Right atrium auricular region (tissue), 2 donors: ENCODE measurements around the gene KMT2B. TPM values are rescaled to one million over a fixed set of nuclear protein-coding genes. Genes with fewer than 3 reads are reported as not detected.

Source experiments
- DNase-seq: peaks from one replicate; pipeline ENCODE4 v3.0.0-alpha.2; 2019; ENCODE audit warnings: low spot score
- H3K27ac ChIP-seq, 2 donors: fragments of 200-600 bp; sonication (generic); 1 replicate in 1 of 2; 2 replicates in 1 of 2; pipeline ENCODE4 v1.5.1; 2016 to 2019
- H3K27me3 ChIP-seq, 2 donors: fragments of 200-600 bp; sonication (generic); one replicate each; pipeline versions ENCODE4 v1.5.1 to v1.6.0; 2017 to 2019
- H3K36me3 ChIP-seq: fragments of 200-600 bp; sonication (generic); one replicate; pipeline ENCODE4 v1.5.1; 2016
- H3K4me1 ChIP-seq, 2 donors: fragments of 200-600 bp; sonication (generic); one replicate each; pipeline versions ENCODE4 v1.5.1 to v1.6.0; 2017 to 2019
- H3K4me3 ChIP-seq, 2 donors: fragments of 200-600 bp; sonication (generic); 1 replicate in 1 of 2; 2 replicates in 1 of 2; pipeline ENCODE4 v1.5.1; 2017 to 2019; ENCODE audit warnings: mild to moderate bottlenecking in 1 of 2, moderate library complexity in 1 of 2
- H3K9me3 ChIP-seq, 2 donors: fragments of 200-600 bp; sonication (generic); one replicate each; pipeline ENCODE4 v1.5.1; 2019
- CTCF ChIP-seq, 2 donors: fragments of 200-600 bp; sonication (generic); IDR thresholded peaks; one replicate each; pipeline ENCODE4 v1.5.1; 2019; ENCODE audit warnings: antibody characterized with exemption in 2 of 2
- total RNA-seq, 2 donors: library from RNA; depleted of rRNA; stranded (reverse); fragments of >200 nt; gene quantifications; one replicate each; pipeline ENCODE4 v1.1.0, GENCODE V29; 2016

The KMT2B gene
- total RNA-seq, 2 donors from 2014 or later, result 11.9 to 12.9 TPM

GRCh38 chr19:35785339-35785627, 67.5 kb downstream of the KMT2B start:
- H3K27ac ChIP-seq, result no peak overlapping the region
- H3K4me3 ChIP-seq, result no peak overlapping the region
- no peak for DNase-seq
- no peak for TF ChIP-seq CTCF (IDR thresholded peaks at IDR 0.05)
- peaks cover 8% of the 10 kb centered on the region for H3K36me3 ChIP-seq
- no peaks in the 10 kb centered on the region for H3K27me3 ChIP-seq
- no peaks in the 10 kb centered on the region for H3K4me1 ChIP-seq
- no peaks in the 10 kb centered on the region for H3K9me3 ChIP-seq

- no peaks in the 10 kb centered on the region for H3K36me3 ChIP-seq
- H3K4me3 ChIP-seq, result no peak overlapping the region
- H3K27ac ChIP-seq, result no peak overlapping the region
- no peaks in the 10 kb centered on the region for H3K9me3 ChIP-seq
- no peaks in the 10 kb centered on the region for H3K4me1 ChIP-seq
- DNase-seq, result no peak
- H3K27me3 ChIP-seq, result no peaks in the 10 kb centered on the region
- TF ChIP-seq CTCF (IDR thresholded peaks at IDR 0.05), result no peak
These were observed 68.7 kb downstream of the KMT2B start for GRCh38 chr19:35786299-35787160.

GRCh38 chr19:35787227-35787799, 69.5 kb downstream of the KMT2B start:
- no peaks in the 10 kb centered on the region for H3K4me1 ChIP-seq
- no peak overlapping the region for H3K4me3 ChIP-seq
- TF ChIP-seq CTCF (IDR thresholded peaks at IDR 0.05), result no peak
- no peaks in the 10 kb centered on the region for H3K9me3 ChIP-seq
- H3K36me3 ChIP-seq, result no peaks in the 10 kb centered on the region
- H3K27me3 ChIP-seq, result no peaks in the 10 kb centered on the region
- no peak overlapping the region for H3K27ac ChIP-seq
- no peak for DNase-seq

Other genes starting within 250 kb of the KMT2B start
- not detected for gene KRTDAP, start 227.5 kb upstream of the KMT2B start, total RNA-seq
- gene DMKN, start 204.4 kb upstream of the KMT2B start, total RNA-seq, result 10 to 100 TPM in 1 of 2 donors, 1 to 10 TPM in 1; 6.9 to 52.4 TPM
- not detected for gene SBSN, start 189.7 kb upstream of the KMT2B start, total RNA-seq
- gene GAPDHS, start 184.5 kb upstream of the KMT2B start, total RNA-seq, result not detected
- 100 to 1,000 TPM in 1 of 2 donors, 10 to 100 TPM in 1; 93.3 to 106 TPM for gene TMEM147, start 172.4 kb upstream of the KMT2B start, total RNA-seq
- not detected for gene ATP4A, start 154.3 kb upstream of the KMT2B start, total RNA-seq
- gene PMIS2, start 131.8 kb upstream of the KMT2B start, total RNA-seq, result not detected
- 1 to 10 TPM; 2.2 to 3.9 TPM for gene HAUS5, start 105.3 kb upstream of the KMT2B start, total RNA-seq
- 10 to 100 TPM; 40.4 to 52.4 TPM for gene RBM42, start 89.0 kb upstream of the KMT2B start, total RNA-seq
- 1 to 10 TPM in 1 of 2 donors, not detected in 1; 1.2 TPM for gene ETV2, start 76.3 kb upstream of the KMT2B start, total RNA-seq
- gene COX6B1, start 69.7 kb upstream of the KMT2B start, total RNA-seq, result 1,000 to 10,000 TPM; 1,397 to 1,663 TPM
- not detected for gene UPK1A, start 51.5 kb upstream of the KMT2B start, total RNA-seq
- gene ZBTB32, start 13.4 kb upstream of the KMT2B start, total RNA-seq, result not detected
- gene IGFLR1, start 24.4 kb downstream of the KMT2B start, total RNA-seq, result 1 to 10 TPM; 1.8 to 6.4 TPM
- gene U2AF1L4, start 27.4 kb downstream of the KMT2B start, total RNA-seq, result 10 to 100 TPM; 19.9 to 33.1 TPM
- gene PSENEN, start 27.6 kb downstream of the KMT2B start, total RNA-seq, result 10 to 100 TPM; 26.1 to 35.0 TPM
- 10 to 100 TPM in 1 of 2 donors, 1 to 10 TPM in 1; 8.9 to 13.6 TPM for gene LIN37, start 30.6 kb downstream of the KMT2B start, total RNA-seq
- 100 to 1,000 TPM in 1 of 2 donors, 10 to 100 TPM in 1; 98.4 to 104 TPM for gene HSPB6, start 39.0 kb downstream of the KMT2B start, total RNA-seq
- gene PROSER3, start 40.2 kb downstream of the KMT2B start, total RNA-seq, result 1 to 10 TPM; 7.2 TPM
- gene ARHGAP33, start 57.6 kb downstream of the KMT2B start, total RNA-seq, result 1 to 10 TPM; 1.3 to 1.4 TPM
- gene PRODH2, start 94.8 kb downstream of the KMT2B start, total RNA-seq, result not detected
- gene NPHS1, start 134.5 kb downstream of the KMT2B start, total RNA-seq, result not detected
- gene KIRREL2, start 138.9 kb downstream of the KMT2B start, total RNA-seq, result under 1 TPM in 1 of 2 donors, not detected in 1; 0.51 TPM
- 10 to 100 TPM; 17.5 to 33.6 TPM for gene APLP1, start 150.6 kb downstream of the KMT2B start, total RNA-seq
- 1 to 10 TPM; 1.3 to 2.1 TPM for gene NFKBID, start 182.5 kb downstream of the KMT2B start, total RNA-seq
- gene HCST, start 184.5 kb downstream of the KMT2B start, total RNA-seq, result 1 to 10 TPM in 1 of 2 donors, not detected in 1; 3.3 TPM
- 10 to 100 TPM; 26.1 to 85.4 TPM for gene TYROBP, start 190.3 kb downstream of the KMT2B start, total RNA-seq
- 10 to 100 TPM; 10.5 to 13.1 TPM for gene LRFN3, start 218.4 kb downstream of the KMT2B start, total RNA-seq